ENCODE measurements around the gene PXK.

PXK gene

GRCh38 chr3:58324391-58325390 lies 8.0 kb upstream of the PXK start:
- H3K4me3 ChIP-seq (ENCODE audit: low read length) = no peak overlapping the region
- H3K79me2 ChIP-seq (ENCODE audit: low read length) = no peaks in the 10 kb centered on the region
- no peaks in the 10 kb centered on the region for H3F3A ChIP-seq (ENCODE audit: insufficient read depth, low read length)
- no peak overlapping the region for H3K9ac ChIP-seq (ENCODE audit: low read length)
- H3K27ac ChIP-seq (ENCODE audit: low read length) = no peak overlapping the region
- H3K36me3 ChIP-seq (replicated peaks; ENCODE audit: insufficient read depth, low read length) = no peaks in the 10 kb centered on the region
- no peaks in the 10 kb centered on the region for H3K27me3 ChIP-seq (replicated peaks; ENCODE audit: insufficient read depth, low read length)
- TF ChIP-seq CTCF (IDR thresholded peaks at IDR 0.05; ENCODE audit: low read length) (no peak), EZH2phosphoT487 (IDR thresholded peaks at IDR 0.05; ENCODE audit: low read length) (no peak), EZH2 (optimal IDR thresholded peaks at IDR 0.05; ENCODE audit: low read depth, low read length) (no peak)
- H2AFZ ChIP-seq (ENCODE audit: low read length) = no peak overlapping the region
- H3K9me3 ChIP-seq (replicated peaks; ENCODE audit: insufficient read depth, low read length) = no peaks in the 10 kb centered on the region
- 0 out of 2 replicates have a peak, but pooled peaks cover 2% of the 10 kb centered on the region for H4K20me1 ChIP-seq (ENCODE audit: insufficient read depth, low read length)
- peak overlapping the region; percentile 22; the same call in 1 of the 2 replicates for H3K4me2 ChIP-seq (ENCODE audit: low read depth, low read length)
- H3K4me1 ChIP-seq (ENCODE audit: low read length) = peaks cover 9% of the 10 kb centered on the region
- H3K9me2 ChIP-seq (replicated peaks; ENCODE audit: insufficient read depth, low read length) = no peaks in the 10 kb centered on the region
- no peak for DNase-seq

GRCh38 chr3:58325525-58325992 lies 7.1 kb upstream of the PXK start:
- no peak overlapping the region for H3K27ac ChIP-seq (ENCODE audit: low read length)
- no peak overlapping the region for H3K4me3 ChIP-seq (ENCODE audit: low read length)
- 0 out of 2 replicates have a peak, but pooled peaks cover 2% of the 10 kb centered on the region for H4K20me1 ChIP-seq (ENCODE audit: insufficient read depth, low read length)
- no peaks in the 10 kb centered on the region for H3K79me2 ChIP-seq (ENCODE audit: low read length)
- H3K4me1 ChIP-seq (ENCODE audit: low read length) = peaks cover 9% of the 10 kb centered on the region
- DNase-seq = peak; percentile 36
- H3K9me2 ChIP-seq (replicated peaks; ENCODE audit: insufficient read depth, low read length) = no peaks in the 10 kb centered on the region
- peak overlapping the region; percentile 22; the same call in 1 of the 2 replicates for H3K4me2 ChIP-seq (ENCODE audit: low read depth, low read length)
- no peak overlapping the region for H2AFZ ChIP-seq (ENCODE audit: low read length)
- H3K9me3 ChIP-seq (replicated peaks; ENCODE audit: insufficient read depth, low read length) = no peaks in the 10 kb centered on the region
- H3K36me3 ChIP-seq (replicated peaks; ENCODE audit: insufficient read depth, low read length) = no peaks in the 10 kb centered on the region
- no peaks in the 10 kb centered on the region for H3K27me3 ChIP-seq (replicated peaks; ENCODE audit: insufficient read depth, low read length)
- TF ChIP-seq CTCF (IDR thresholded peaks at IDR 0.05; ENCODE audit: low read length) (no peak), EZH2 (optimal IDR thresholded peaks at IDR 0.05; ENCODE audit: low read depth, low read length) (no peak), EZH2phosphoT487 (IDR thresholded peaks at IDR 0.05; ENCODE audit: low read length) (no peak)
- no peaks in the 10 kb centered on the region for H3F3A ChIP-seq (ENCODE audit: insufficient read depth, low read length)
- H3K9ac ChIP-seq (ENCODE audit: low read length) = no peak overlapping the region

GRCh38 chr3:58326267-58326900 lies 6.3 kb upstream of the PXK start:
- H3K27ac ChIP-seq (ENCODE audit: low read length) = no peak overlapping the region

More at GRCh38 chr3:58326267-58326900, 6.3 kb upstream of the PXK start:
- no peaks in the 10 kb centered on the region for H3K9me3 ChIP-seq (replicated peaks; ENCODE audit: insufficient read depth, low read length)
- H3K4me2 ChIP-seq (ENCODE audit: low read depth, low read length) = no peak overlapping the region
- H3K27me3 ChIP-seq (replicated peaks; ENCODE audit: insufficient read depth, low read length) = no peaks in the 10 kb centered on the region
- no peak overlapping the region for H3K9ac ChIP-seq (ENCODE audit: low read length)
- H3K9me2 ChIP-seq (replicated peaks; ENCODE audit: insufficient read depth, low read length) = no peaks in the 10 kb centered on the region
- H3K36me3 ChIP-seq (replicated peaks; ENCODE audit: insufficient read depth, low read length) = no peaks in the 10 kb centered on the region
- DNase-seq = no peak
- no peak overlapping the region for H3K4me3 ChIP-seq (ENCODE audit: low read length)
- no peaks in the 10 kb centered on the region for H3F3A ChIP-seq (ENCODE audit: insufficient read depth, low read length)
- H3K79me2 ChIP-seq (ENCODE audit: low read length) = no peaks in the 10 kb centered on the region
- peaks cover 9% of the 10 kb centered on the region for H3K4me1 ChIP-seq (ENCODE audit: low read length)
- H4K20me1 ChIP-seq (ENCODE audit: insufficient read depth, low read length) = no peaks in the 10 kb centered on the region
- no peak for TF ChIP-seq EZH2phosphoT487 (IDR thresholded peaks at IDR 0.05; ENCODE audit: low read length)
- no peak overlapping the region for H2AFZ ChIP-seq (ENCODE audit: low read length)
